ENCODE measurements around the gene MAP3K14. TPM values are rescaled to one million over a fixed set of nuclear protein-coding genes. Genes with fewer than 3 reads are reported as not detected.
A peak's percentile ranks its signal among the peaks of the same experiment; 100 is the strongest.

The MAP3K14 gene
- total and polyA plus RNA-seq, 4 donors, result 1.2 to 7.8 (median 4.2) TPM

DNA sequence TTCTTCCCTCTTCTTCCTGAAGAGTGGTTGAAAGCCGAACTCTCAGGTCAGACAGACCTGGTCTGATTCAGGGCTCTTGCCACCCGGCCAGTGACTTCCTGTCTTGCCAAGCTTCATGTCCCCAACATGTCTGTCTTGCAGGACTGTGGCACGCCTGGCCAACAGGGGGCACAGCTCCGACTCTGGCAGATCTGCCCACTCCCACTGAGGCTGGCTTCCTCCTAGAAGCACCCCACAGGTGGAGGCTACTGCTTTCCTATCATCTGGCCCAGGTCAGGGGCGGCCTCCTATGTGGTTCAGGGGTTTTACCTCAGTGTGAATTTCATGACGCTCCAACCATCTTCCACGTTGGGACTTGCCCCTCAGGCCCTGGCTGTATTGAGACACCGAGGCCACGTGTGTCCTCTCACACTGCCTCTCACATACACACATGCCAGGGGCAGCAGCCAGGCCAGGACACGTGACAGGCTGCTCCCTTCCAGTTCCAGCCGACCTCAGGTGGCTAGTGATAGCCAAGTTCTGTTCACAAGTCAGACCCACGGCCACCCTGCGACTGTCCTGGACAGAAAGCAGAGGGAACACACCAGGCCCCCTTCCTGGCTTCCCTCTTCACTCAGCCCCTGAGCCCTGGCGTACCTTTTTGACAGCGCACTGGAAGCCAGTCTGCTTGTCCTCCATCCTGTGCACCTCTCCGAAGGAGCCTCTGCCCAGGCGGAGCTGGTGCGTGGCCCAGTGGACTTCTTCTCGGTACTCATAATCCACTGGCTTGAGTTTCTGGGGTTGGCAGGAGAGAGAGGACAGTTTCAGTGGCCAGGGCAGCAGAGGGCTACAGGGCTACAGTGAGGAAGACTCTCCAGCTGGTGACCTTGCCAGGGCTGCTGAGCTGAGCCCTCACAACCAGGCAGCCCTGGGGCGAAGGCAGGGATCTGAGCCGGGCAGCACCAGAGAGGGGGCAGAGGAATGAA is 32.4 kb downstream of the MAP3K14 start (continued):
- no peak for TF ChIP-seq GABPA (IDR thresholded peaks at IDR 0.05 in 1 of 2, conservative IDR thresholded peaks at IDR 0.05 in 1 of 2)
- no peak for TF ChIP-seq SP1 (IDR thresholded peaks at IDR 0.05)
- TF ChIP-seq HNF4G (IDR thresholded peaks at IDR 0.05), result no peak
- peak; percentile 19 for TF ChIP-seq YY1 (IDR thresholded peaks at IDR 0.05)
- TF ChIP-seq REST (IDR thresholded peaks at IDR 0.05), result no peak
- TF ChIP-seq, protein P1, sequence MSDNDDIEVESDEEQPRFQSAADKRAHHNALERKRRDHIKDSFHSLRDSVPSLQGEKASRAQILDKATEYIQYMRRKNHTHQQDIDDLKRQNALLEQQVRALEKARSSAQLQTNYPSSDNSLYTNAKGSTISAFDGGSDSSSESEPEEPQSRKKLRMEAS (IDR thresholded peaks at IDR 0.05), result no peak
- TF ChIP-seq RXRA (IDR thresholded peaks at IDR 0.05), result peak in 1 of 2 donors; percentile 80

DNA sequence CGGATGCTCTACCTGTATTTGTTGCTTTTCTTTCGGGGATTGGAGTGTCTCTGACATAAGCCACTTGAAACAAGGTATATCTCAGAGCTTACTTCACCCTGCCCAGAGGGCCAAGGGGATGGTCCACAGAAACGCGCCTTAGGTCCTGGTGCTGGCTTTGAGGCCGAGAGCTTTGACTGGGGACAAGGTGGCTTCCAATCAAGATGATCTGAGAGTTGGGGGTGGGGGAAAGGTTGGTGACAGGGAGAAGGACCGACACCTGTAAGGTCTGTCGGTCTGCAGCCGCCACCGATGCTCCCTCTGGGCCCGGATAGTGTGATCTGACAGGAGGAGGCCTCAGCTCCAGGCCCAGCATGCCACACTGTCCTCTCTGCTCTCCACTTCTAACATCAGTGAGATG is 33.1 kb downstream of the MAP3K14 start:
- DNase-seq (ENCODE audit: low spot score), result no peak
- Histone ChIP-seq H3K4me1 (ENCODE audit: control insufficient read depth in 4 of 4, insufficient read depth in 4 of 4, low read length in 3 of 4) (peaks cover 1 to 24% (median 14%) of the 10 kb centered on the region in 4 donors), H3K27me3 (ENCODE audit: control insufficient read depth in 4 of 4, insufficient read depth in 4 of 4, low read length in 3 of 4) (no peaks in the 10 kb centered on the region), H3K27ac (ENCODE audit: low read depth in 1 of 2, low read length in 2 of 2) (peak overlapping the region in 1 of 2 donors; percentile 52), H3K9me3 (ENCODE audit: control insufficient read depth in 4 of 4, low read length in 3 of 4) (no peaks in the 10 kb centered on the region), H3K9ac (ENCODE audit: low read depth in 1 of 2, low read length in 2 of 2) (no peak overlapping the region), H3K36me3 (ENCODE audit: control insufficient read depth in 4 of 4, insufficient read depth in 3 of 4, low read depth in 1 of 4, low read length in 3 of 4) (peaks cover 7 to 31% (median 13%) of the 10 kb centered on the region in 4 donors), H3K4me3 (ENCODE audit: low read depth in 1 of 3, low read length in 3 of 3) (no peak overlapping the region)
- TF ChIP-seq EGR1 (IDR thresholded peaks at IDR 0.05; ENCODE audit: low read depth in 2 of 2) (no peak), REST (IDR thresholded peaks at IDR 0.05) (no peak), JUND (IDR thresholded peaks at IDR 0.05) (no peak), FOXA1 (IDR thresholded peaks at IDR 0.05) (no peak), RAD21 (IDR thresholded peaks at IDR 0.05) (no peak), RXRA (IDR thresholded peaks at IDR 0.05) (no peak), NR2F2 (IDR thresholded peaks at IDR 0.05) (no peak), ATF3 (IDR thresholded peaks at IDR 0.05) (no peak), HNF4G (IDR thresholded peaks at IDR 0.05) (no peak)
- TF ChIP-seq, protein P2, sequence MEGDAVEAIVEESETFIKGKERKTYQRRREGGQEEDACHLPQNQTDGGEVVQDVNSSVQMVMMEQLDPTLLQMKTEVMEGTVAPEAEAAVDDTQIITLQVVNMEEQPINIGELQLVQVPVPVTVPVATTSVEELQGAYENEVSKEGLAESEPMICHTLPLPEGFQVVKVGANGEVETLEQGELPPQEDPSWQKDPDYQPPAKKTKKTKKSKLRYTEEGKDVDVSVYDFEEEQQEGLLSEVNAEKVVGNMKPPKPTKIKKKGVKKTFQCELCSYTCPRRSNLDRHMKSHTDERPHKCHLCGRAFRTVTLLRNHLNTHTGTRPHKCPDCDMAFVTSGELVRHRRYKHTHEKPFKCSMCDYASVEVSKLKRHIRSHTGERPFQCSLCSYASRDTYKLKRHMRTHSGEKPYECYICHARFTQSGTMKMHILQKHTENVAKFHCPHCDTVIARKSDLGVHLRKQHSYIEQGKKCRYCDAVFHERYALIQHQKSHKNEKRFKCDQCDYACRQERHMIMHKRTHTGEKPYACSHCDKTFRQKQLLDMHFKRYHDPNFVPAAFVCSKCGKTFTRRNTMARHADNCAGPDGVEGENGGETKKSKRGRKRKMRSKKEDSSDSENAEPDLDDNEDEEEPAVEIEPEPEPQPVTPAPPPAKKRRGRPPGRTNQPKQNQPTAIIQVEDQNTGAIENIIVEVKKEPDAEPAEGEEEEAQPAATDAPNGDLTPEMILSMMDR (IDR thresholded peaks at IDR 0.05; ENCODE audit: low read depth, low read length, missing input control), result no peak
- 84% methylated on average over 10 of the region's 10 CpGs for WGBS

Measured in liver (tissue), 9 donors.